Germinal center (tissue), 1 donor: ENCODE data around the gene PHLDA1.
"Not testable (repeated sequence)": the region's sequence is repeated elsewhere in the genome, so short reads cannot be mapped to it uniquely, and the experiment has no call there.

Experiments
- DNase-seq: peaks from one replicate; pipeline ENCODE4 v3.0.0; 2012; ENCODE audit warnings: mixed read lengths, low spot score

The PHLDA1 gene

DNA sequence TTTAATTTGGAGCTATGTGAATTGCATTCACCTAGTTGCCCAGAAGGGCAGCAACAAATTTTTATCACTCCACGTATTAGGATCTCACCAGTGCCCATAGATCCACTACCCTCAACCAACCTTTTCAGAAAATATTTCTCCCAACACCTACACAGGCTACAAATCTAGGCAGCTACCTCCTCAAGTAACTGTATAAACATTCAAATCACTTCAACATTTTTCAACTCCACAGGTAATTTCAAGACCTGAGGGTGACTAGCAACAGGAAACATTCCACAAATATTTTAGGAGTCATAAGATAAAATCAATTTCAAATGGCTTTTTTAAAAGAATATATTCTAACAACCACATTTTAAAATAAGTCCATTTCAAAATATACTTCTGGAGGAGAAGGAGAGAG lies 12.9 kb downstream of the PHLDA1 start:
- DNase-seq = no peak

GRCh38 chr12:76018111-76018510 lies 13.5 kb downstream of the PHLDA1 start:
- no peak for DNase-seq

- DNase-seq = no peak
These were observed 17.6 kb downstream of the PHLDA1 start for GRCh38 chr12:76014007-76014406.

GRCh38 chr12:76013603-76014002 lies 18.0 kb downstream of the PHLDA1 start:
- DNase-seq = no peak

DNA sequence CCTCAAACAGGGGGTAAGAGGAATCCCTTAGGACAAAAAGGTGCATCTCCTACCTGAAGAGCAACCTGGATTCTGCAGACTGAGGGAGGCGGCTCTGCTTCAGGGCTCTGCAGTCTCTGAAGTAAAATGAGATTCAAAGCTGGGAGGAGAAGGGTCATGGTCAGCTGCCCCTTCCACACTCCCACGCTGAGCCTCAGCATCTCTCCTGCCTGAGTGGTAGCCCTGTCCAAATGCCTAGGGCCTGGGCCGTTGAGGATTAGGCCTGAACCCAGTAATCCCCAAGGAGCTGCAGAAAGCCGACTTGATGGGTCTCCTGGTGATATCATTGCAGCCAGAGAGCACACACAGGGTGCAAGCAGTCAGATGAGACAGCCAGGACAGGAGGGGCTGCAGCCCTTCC lies 18.9 kb downstream of the PHLDA1 start:
- no peak for DNase-seq

DNA sequence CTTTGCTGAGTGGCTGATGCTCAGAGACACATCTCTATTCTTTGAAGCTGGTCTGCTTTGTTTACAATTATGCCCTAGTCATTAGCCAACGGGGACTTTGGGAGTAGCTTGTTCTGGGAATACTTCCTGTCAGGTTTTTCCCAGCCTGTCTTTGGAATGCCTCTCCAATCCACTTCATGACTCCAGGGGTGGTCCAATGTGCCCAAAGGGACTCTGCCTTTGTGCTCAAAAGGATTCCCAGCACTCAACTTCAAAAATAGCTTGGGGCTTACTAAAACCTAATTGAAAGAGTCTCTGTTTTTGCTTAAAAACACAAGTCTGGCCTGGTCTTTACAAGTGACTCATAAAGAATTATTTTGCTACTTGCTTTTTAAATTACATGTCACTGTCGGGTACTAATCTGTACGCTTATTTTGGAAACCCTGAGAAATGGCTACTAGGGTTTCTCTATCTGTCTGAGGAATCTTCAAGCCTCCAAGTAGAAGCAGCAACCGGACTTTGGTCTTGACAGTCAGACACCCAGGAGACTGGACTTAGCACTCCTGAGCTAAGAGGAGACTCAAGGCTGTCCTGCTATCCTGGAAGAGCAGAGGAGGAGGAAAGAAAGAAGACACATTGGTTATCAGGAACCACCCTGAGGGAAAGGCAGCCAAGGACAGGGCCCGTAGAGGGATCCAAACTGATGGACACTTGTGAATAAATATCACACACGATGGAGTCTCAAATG lies 20.7 kb downstream of the PHLDA1 start:
- no peak for DNase-seq

- DNase-seq = no peak
These were observed 23.1 kb downstream of the PHLDA1 start for GRCh38 chr12:76008428-76008827.

- no peak for DNase-seq
These were observed 23.9 kb downstream of the PHLDA1 start for GRCh38 chr12:76007640-76008039.

GRCh38 chr12:76006028-76006925 lies 25.3 kb downstream of the PHLDA1 start:
- DNase-seq = no peak

DNA sequence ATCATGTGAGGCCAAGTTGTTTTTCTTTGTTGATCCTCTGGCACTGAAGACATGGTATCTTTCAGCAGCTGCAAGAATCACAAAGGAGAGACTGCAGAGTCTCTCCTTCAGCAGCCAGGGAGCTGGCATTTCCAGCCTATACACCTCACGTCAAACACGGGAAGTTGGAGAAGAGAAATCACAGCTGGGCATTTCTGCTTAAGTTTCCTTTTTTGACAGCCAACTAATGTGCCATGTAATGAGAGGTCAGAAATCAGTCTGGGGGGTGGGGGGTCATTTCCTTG lies 28.3 kb downstream of the PHLDA1 start:
- DNase-seq = no peak

DNA sequence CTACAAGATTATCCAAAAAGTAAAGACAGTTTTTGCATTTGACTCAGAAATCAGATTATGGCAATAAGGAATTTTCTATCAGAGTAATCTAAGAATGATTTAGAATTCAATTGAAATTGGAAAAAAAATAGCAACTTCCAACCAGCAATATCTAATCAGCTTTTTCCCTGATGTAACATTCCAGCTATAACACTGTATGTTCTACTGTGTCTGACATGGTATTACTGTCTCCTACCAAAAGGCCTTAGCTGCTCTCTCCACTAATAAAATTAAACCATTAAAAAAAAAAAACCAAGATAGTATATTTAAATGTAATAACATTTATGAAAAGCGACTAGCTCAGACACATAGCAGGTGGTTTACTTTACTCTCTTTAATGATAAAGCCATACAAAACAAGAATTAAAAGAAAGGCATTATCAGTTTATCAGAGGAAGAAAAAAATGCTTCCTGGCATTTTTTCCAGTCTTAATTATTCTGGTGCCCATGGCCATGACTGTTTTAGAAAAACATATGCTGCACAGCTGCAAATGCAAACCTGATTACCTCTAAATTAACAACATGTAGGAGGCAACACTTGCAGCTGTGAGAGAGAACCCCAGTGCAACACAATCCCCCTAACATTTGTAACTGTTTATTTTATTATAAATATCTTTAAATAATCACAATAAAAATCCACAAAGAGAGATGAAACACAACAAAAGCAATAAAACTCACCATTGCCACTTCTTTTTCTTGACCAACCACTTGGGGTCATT lies 28.8 kb downstream of the PHLDA1 start:
- DNase-seq = no peak

DNA sequence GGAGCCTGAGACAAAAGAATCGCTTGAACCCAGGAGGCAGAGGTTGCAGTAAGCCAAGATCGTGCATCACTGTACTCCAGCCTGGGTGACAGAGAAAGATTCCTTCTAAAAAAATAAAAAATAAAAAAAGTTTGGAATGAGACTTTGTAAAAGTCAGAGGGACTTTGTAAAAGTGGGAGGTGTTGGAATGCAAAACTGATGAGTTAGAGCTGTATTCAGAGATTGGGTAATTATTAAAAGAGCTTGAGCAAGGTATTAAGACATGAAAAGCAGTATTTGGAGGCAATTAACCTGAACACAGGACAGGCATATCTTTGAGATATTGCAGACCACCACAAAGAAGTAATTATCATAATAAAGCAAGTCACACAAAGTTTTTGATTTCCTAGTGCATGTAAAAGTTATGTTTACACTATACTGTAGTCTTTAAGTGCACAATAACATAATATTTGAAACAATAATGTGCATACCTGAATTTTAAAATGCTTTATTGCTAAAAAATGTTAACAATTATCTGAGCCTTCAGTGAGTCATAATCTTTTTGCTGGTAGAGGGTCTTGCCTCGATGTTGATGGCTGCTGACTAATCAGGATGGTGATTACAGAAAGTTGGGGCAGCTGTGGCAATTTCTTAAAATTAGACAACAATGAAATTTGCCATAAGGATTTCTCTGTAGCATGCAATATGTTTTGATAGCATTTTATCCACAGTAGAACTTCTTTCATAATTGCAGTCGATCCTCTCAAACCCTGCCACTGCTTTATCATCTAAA lies 33.1 kb downstream of the PHLDA1 start:
- DNase-seq = no peak

DNA sequence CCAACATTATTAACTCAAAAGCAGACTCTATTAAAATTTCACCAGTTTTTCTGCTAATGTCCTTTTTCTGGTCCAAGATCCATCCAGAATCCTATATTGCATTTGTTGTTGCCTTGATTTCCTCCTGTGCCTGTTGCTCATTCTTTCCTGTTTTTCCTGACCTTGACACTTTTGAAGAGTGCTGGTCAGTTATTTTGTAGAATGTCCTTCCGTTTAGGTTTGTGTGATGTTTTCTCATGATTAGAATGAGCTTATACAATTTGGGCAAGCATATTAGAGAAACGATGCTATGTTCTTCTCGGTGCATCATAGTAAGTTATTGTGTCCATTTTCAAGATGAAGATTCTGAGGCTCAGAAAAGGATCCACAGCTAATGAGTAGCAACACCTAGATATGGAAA lies 33.9 kb downstream of the PHLDA1 start:
- DNase-seq = no peak

DNA sequence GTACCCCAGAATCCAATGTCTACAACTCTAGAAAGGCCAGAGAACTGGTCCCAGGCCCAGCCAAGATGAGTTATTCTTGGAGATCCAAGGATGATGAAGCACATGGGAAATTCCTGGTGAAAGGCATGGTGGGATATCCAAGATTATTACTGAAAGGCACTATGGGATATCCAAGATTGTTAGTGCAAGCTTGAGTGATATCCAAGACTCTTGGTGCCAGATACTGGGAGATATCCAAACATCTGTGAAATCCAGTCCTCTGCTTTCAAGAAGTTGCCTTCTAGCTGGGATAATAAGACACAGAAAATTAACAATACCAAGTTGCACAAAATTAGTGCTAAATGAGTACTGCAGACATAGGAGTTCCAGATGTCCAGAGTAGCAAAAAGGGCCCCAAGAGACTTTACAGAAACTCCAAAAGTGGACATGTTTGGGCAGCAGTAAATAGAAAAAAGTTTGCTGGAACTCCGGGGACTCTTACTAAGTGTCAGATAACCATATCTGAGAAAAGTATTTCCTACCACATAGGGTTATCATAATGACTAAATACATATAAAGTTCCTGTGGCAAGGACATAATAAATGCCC lies 34.6 kb downstream of the PHLDA1 start:
- no peak for DNase-seq

DNA sequence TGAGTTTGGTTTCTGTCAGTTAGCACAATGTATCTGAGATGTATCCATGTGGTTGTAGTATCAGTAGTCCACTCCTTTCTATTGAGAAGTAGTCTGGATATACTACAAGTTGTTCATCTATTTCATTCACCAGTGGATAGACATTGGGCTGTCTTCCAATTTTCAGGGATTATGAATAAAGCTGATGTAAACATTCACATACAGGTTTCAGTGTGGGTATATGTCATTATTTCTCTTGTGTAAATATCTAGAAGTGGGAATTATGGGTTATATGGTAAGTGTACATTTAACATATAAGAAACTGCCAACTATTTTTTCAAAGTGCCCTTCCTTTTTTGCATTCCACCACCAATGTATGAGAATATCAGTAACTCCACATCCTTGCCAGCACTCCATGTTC lies 35.9 kb downstream of the PHLDA1 start:
- no peak for DNase-seq

GRCh38 chr12:75994069-75994740 lies 37.4 kb downstream of the PHLDA1 start:
- DNase-seq = no peak

GRCh38 chr12:75991753-75992152 lies 39.8 kb downstream of the PHLDA1 start:
- no peak for DNase-seq

- no peak for DNase-seq
These were observed 41.2 kb downstream of the PHLDA1 start for GRCh38 chr12:75990189-75990912.

DNA sequence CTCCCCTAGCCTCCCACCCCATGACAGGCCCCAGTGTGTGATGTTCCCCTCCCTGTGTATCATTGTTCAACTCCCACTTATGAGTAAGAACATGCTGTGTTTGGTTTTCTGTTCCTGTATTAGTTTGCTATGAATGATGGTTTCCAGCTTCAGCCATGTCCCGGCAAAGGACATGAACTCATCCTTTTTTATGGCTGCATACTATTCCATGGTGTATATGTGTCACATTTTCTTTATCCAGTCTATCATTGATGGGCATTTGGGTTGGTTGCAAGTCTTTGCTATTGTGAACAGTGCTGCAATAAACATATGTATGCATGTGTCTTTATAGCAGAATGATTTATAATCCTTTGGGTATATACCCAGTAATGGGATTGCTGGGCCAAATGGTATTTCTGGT lies 43.9 kb downstream of the PHLDA1 start:
- DNase-seq = not testable (repeated sequence)

DNA sequence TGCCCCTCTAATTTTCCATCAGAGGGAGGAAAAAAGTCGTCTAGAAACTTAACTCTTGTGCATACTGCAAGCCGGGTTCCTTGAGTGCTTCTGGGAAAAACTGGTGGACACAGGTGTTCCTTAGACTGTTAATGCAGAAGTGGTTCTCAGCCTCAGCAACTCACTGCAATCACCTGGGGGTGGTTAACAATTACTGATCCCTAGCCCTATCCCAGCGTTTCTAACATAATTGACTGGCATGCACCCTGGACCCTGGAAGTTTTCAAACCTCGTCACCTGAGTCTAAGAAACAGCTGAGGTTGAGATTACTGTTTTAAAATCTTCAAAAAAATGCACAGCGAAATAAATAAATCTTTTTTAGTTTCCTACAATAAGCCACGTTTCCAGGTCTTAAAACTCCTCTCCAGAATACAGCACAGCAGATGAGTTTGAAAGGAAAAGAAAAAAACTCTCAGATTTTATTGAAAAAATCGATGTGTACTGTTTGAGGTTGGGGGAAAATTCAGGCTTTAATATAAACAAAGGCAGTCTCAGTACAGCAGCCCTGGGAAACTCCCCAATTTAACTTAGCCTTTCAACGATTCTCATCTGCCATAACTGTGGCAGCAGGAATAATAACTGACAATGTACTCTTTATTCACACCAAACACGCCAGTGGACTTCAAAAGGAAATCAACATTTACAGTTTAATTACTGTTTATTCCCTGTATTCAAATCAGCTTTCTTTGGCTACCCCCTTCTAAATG lies 45.4 kb downstream of the PHLDA1 start:
- DNase-seq = no peak
